Astrocyte of the spinal cord (primary cell): ENCODE measurements around the gene AZU1.
A peak's percentile ranks its signal among the peaks of the same experiment; 100 is the strongest.

Experiments
- DNase-seq: peaks from one replicate; pipeline ENCODE4 v3.0.0; 2011; ENCODE audit warnings: low read depth, low spot score
- H3K4me3 ChIP-seq: 2 replicates; pipeline ENCODE4 v1.5.1; 2011; ENCODE audit warnings: low read depth, mild to moderate bottlenecking, low read length, moderate library complexity
- in situ Hi-C: cut with HindIII; loops from 2 replicates; pipeline ENCODE4 v1.10.0; 2017; ENCODE audit warnings: low sequenced_read_pairs
- TF ChIP-seq, protein P1 (sequence below): IDR thresholded peaks from 2 replicates; pipeline ENCODE4 v1.5.1; 2012; ENCODE audit warnings: low read depth, mild to moderate bottlenecking, low read length, inconsistent platforms

Gene AZU1

DNA sequence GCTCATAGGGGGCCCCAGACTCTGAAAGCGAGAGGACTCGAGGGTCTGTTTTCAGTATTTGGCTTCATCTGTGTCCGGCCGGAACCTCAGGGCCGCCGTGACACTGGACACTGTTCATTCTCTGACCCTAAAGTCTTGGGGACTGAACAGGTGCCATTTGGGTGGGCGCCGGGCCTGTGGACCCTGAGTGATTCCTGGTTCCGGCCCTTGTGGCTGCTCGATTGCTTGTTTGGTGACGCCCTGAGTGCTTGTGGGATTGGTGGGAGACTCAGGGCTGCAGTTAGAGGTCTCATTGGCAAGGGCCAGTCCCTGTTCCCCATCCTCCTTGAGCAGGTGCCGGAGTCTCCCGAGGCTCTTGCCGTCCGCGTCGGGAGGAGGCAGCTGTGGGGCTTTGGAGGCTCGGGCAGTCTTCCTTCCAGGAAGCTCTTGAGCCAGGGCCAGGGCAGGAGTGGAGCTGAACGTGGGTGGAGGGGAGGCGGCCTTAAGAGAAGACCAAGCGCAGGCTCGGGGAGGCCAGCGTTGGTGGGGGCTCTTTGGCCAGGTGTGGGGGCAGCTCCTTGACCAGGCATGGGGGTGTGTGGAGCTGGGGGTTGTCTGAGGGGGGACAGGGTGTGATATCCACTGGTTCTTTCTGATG, 25.7 kb upstream of the AZU1 start:
- peak; percentile 50 for DNase-seq
- in situ Hi-C loops, result no loop called here
- TF ChIP-seq, protein P1, sequence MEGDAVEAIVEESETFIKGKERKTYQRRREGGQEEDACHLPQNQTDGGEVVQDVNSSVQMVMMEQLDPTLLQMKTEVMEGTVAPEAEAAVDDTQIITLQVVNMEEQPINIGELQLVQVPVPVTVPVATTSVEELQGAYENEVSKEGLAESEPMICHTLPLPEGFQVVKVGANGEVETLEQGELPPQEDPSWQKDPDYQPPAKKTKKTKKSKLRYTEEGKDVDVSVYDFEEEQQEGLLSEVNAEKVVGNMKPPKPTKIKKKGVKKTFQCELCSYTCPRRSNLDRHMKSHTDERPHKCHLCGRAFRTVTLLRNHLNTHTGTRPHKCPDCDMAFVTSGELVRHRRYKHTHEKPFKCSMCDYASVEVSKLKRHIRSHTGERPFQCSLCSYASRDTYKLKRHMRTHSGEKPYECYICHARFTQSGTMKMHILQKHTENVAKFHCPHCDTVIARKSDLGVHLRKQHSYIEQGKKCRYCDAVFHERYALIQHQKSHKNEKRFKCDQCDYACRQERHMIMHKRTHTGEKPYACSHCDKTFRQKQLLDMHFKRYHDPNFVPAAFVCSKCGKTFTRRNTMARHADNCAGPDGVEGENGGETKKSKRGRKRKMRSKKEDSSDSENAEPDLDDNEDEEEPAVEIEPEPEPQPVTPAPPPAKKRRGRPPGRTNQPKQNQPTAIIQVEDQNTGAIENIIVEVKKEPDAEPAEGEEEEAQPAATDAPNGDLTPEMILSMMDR, result no peak
- H3K4me3 ChIP-seq, result peak overlapping the region; percentile 4

DNA sequence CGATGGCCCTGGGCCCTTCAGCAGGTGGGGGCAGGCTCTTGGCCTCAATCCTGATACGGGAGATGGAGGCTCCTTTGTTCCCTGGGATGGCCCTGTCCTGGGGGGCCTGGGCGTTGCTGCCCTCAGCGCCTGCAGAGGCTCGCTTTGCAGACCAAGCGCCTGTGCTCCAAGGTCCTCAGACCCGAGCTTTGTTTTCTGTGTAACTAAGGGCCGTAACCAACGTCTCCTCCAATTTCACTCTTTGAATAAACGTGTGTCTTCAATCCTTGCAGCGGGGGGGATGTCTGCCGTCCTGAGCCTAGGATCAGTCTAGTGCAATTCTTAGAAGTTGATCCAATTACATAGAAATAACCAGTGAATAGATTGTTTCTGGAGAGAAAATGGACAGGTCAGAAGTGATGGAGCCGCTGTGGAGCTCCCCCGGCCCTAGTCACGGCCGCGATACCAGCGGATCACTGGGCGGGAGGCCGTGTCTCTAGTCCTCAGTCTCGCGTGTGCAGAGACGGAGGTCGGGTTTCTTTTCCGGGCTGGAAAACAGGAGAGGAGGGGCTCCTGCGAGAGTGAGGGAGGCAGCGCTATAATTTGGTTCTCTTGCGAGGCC, 25.0 kb upstream of the AZU1 start:
- in situ Hi-C loops, result no loop called here
- peak; percentile 73 for DNase-seq
- TF ChIP-seq, protein P1, result no peak
- no peak overlapping the region for H3K4me3 ChIP-seq

DNA sequence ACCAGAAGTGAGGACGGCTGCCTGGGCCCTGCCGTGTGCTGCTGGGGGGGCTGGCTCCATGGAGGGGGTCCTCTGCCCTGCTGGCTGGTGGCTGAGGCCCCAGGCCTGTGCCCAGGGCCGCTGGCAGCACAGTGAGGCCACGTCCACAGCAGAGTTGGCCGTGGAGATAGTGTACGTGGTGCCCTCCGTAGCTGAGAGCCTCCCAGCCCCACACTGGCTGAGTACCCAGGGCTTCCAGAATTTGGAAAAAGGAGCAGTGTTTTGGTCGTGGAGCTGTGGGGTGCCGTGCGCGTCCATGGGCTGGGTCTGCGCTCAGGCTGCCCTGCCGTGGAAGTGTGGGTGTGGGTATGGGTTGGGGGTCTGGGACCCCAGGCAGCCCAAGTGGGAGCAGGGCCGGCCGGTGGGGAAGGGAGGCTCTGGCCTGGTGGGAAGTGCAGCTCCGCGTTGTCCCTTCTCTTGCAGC, 24.5 kb upstream of the AZU1 start:
- TF ChIP-seq, protein P1, result no peak
- no peak overlapping the region for H3K4me3 ChIP-seq
- no peak for DNase-seq
- in situ Hi-C loops, result no loop called here

DNA sequence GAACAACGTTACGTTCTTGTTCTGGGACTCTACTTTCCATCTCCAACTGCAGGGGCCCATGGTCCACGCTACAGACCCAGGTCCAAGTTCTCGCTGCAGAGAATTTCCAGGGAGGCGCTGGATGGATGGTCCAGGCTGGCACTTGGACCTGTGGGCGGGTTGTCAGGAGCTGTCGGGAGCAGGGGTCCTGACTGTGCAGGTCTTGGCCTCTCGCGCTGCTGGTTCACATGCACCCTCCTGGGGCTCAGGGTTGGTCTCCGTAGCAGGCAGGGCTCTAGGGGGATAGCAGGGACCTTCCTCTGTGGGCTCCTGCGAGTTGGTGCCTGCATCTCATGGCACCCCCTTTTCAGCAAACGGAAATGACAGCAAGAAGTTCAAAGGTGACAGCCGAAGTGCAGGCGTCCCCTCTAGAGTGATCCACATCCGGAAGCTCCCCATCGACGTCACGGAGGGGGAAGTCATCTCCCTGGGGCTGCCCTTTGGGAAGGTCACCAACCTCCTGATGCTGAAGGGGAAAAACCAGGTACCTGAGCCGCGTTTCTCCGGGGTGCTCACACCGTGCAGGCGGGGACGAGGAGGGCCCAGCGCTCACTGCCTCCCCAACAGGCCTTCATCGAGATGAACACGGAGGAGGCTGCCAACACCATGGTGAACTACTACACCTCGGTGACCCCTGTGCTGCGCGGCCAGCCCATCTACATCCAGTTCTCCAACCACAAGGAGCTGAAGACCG, 23.8 kb upstream of the AZU1 start:
- no peak overlapping the region for H3K4me3 ChIP-seq
- no peak for DNase-seq
- TF ChIP-seq, protein P1, result no peak
- in situ Hi-C loops, result no loop called here

DNA sequence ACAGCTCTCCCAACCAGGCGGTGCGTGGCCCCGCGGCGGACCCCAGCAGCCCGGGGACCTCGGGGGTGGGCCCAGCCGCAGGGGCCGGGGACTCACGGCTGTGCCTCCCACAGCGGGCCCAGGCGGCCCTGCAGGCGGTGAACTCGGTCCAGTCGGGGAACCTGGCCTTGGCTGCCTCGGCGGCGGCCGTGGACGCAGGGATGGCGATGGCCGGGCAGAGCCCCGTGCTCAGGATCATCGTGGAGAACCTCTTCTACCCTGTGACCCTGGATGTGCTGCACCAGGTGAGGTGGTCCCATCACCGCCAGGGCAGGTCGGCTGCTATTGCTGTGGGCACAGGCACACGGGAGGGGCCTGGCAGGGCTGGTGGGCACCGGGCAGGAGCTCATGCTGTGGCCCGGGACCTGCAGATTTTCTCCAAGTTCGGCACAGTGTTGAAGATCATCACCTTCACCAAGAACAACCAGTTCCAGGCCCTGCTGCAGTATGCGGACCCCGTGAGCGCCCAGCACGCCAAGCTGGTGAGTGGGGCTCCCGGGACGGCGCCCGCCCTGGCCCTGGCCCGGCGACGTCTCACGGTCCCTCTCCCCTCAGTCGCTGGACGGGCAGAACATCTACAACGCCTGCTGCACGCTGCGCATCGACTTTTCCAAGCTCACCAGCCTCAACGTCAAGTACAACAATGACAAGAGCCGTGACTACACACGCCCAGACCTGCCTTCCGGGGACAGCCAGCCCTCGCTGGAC, 23.0 kb upstream of the AZU1 start:
- H3K4me3 ChIP-seq, result no peak overlapping the region
- DNase-seq, result no peak
- TF ChIP-seq, protein P1, result no peak
- in situ Hi-C loops, result no loop called here

DNA sequence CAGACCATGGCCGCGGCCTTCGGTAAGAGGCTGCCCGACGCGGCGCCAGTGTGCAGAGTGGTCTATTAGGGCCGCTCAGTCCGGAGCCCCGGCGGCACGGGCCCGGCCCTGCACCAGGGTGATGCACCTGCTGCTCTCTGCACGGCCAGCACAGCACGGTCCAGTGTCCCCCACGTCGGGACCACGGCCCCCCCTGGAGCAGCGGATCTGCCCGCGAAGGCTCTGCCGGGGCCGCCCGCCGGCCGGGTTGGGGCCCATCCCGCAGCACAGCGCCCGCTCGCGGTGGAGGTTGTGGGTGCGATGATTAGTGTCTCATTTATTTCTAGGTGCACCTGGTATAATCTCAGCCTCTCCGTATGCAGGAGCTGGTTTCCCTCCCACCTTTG, 22.5 kb upstream of the AZU1 start:
- no peak overlapping the region for H3K4me3 ChIP-seq
- TF ChIP-seq, protein P1, result no peak
- DNase-seq, result no peak
- in situ Hi-C loops, result no loop called here
